ENCODE results near the gene OR2T11. TPM values are rescaled to one million over a fixed set of nuclear protein-coding genes. Genes with fewer than 3 reads are reported as not detected.

Gene OR2T11
- total RNA-seq, 1 donor from 2014 or later = not detected

DNA sequence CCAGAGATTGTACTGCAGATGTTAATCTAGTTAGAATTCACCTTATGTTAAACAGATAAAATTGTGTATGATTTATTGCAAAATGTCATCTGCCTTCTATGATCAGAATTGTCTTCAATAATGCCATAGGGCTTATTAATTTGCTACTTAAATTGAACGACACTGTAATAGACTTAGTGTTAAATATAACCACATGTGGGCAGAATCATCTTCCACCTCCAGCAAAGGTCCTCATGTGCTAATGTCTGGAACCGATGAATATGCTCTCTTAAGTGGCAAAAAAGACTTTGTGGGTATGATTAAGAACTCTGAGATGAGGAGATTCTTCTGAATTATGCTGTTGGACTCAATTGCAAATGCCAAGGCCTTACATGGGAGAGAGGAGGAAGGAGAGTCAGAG is 4.3 kb downstream of the OR2T11 start:
- H3K4me2 ChIP-seq (ENCODE audit: low read length) = no peak overlapping the region
- no peaks in the 10 kb centered on the region for H3K36me3 ChIP-seq (ENCODE audit: insufficient read depth, low read length)
- TF ChIP-seq, protein P1, sequence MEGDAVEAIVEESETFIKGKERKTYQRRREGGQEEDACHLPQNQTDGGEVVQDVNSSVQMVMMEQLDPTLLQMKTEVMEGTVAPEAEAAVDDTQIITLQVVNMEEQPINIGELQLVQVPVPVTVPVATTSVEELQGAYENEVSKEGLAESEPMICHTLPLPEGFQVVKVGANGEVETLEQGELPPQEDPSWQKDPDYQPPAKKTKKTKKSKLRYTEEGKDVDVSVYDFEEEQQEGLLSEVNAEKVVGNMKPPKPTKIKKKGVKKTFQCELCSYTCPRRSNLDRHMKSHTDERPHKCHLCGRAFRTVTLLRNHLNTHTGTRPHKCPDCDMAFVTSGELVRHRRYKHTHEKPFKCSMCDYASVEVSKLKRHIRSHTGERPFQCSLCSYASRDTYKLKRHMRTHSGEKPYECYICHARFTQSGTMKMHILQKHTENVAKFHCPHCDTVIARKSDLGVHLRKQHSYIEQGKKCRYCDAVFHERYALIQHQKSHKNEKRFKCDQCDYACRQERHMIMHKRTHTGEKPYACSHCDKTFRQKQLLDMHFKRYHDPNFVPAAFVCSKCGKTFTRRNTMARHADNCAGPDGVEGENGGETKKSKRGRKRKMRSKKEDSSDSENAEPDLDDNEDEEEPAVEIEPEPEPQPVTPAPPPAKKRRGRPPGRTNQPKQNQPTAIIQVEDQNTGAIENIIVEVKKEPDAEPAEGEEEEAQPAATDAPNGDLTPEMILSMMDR (IDR thresholded peaks at IDR 0.05; ENCODE audit: insufficient read depth, low read depth, low read length) = no peak
- TF ChIP-seq EZH2 (IDR thresholded peaks at IDR 0.05; ENCODE audit: insufficient read depth, low read length) = no peak
- H2AFZ ChIP-seq (ENCODE audit: low read depth, low read length) = no peak overlapping the region
- no peak overlapping the region for H3K27ac ChIP-seq (ENCODE audit: low read depth, low read length)
- H3K27me3 ChIP-seq (ENCODE audit: insufficient read depth, low read length) = no peaks in the 10 kb centered on the region
- Mint-ChIP-seq H3K36me3 (ENCODE audit: low read depth, unreplicated experiment) (no peaks in the 10 kb centered on the region), H3K4me1 (ENCODE audit: low read depth, unreplicated experiment) (no peaks in the 10 kb centered on the region), H3K27ac (ENCODE audit: unreplicated experiment) (no peak overlapping the region), H3K4me3 (ENCODE audit: unreplicated experiment) (no peak overlapping the region), H3K9me3 (ENCODE audit: unreplicated experiment) (peaks cover 4% of the 10 kb centered on the region), H3K27me3 (ENCODE audit: low read depth, unreplicated experiment) (no peaks in the 10 kb centered on the region)
- no peak overlapping the region for H3K9ac ChIP-seq (ENCODE audit: low read length)
- H3K4me1 ChIP-seq (ENCODE audit: insufficient read depth, low read length) = no peaks in the 10 kb centered on the region
- peaks cover 7% of the 10 kb centered on the region for H3K9me3 ChIP-seq (ENCODE audit: insufficient read depth, low read depth, low read length)
- H3K4me3 ChIP-seq (ENCODE audit: insufficient read depth, low read depth, low read length) = no peak overlapping the region
- H3K79me2 ChIP-seq (ENCODE audit: insufficient read depth, low read length) = no peaks in the 10 kb centered on the region
- no peaks in the 10 kb centered on the region for H4K20me1 ChIP-seq (ENCODE audit: insufficient read depth, low read length)
- DNase-seq (ENCODE audit: low read depth) (no peak), FAIRE-seq (no peak)

DNA sequence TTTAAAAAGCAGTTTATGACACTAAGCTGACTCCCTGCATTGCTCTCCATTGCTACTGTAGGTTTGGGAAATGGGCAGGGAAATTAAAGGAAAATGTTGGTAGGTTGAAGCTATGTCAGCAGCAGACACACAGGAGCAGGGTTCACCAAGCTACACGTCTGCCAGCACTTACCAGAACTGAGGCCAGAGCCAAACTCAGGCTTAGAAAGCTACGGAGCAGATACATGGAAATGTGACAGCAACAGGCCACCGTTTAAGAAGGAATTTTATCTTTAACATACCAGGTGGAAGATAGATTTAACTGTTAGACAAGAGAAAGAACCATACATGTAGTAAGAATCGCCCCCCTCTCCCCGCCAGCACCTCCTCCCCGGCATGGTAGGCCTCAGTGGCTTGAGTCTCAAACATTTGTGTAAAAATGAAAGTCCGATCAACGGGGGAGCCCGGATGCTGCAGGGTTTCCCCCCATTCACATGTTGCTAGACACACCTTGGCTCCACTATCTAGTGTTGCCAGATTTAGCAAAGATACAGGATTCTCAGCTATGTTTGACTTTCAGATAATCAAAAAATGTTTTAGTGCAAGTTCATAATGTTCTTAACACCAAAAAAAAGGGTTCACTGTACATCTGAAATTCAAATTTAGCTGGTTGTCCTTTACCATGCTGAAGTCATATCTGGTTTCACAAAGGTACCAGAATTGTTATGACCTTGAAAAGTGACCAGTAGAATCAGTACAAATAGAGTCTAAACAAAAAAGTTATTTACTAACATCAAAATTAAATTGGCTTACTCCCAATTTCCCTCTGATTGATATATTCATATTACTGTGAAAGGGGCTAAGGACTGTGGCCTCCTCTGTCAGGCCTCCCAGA is 6.7 kb downstream of the OR2T11 start:
- no peaks in the 10 kb centered on the region for H3K27me3 Mint-ChIP-seq (ENCODE audit: low read depth, unreplicated experiment)
- FAIRE-seq (no peak), DNase-seq (ENCODE audit: low read depth) (no peak)
- Histone ChIP-seq H3K4me1 (ENCODE audit: insufficient read depth, low read length) (no peaks in the 10 kb centered on the region), H2AFZ (ENCODE audit: low read depth, low read length) (no peak overlapping the region), H3K4me3 (ENCODE audit: insufficient read depth, low read depth, low read length) (no peak overlapping the region), H3K79me2 (ENCODE audit: insufficient read depth, low read length) (no peaks in the 10 kb centered on the region), H3K27me3 (ENCODE audit: insufficient read depth, low read length) (no peaks in the 10 kb centered on the region), H3K9ac (ENCODE audit: low read length) (no peak overlapping the region), H4K20me1 (ENCODE audit: insufficient read depth, low read length) (no peaks in the 10 kb centered on the region), H3K27ac (ENCODE audit: low read depth, low read length) (no peak overlapping the region), H3K9me3 (ENCODE audit: insufficient read depth, low read depth, low read length) (peaks cover 7% of the 10 kb centered on the region), H3K36me3 (ENCODE audit: insufficient read depth, low read length) (no peaks in the 10 kb centered on the region), H3K4me2 (ENCODE audit: low read length) (no peak overlapping the region)
- no peak overlapping the region for H3K27ac Mint-ChIP-seq (ENCODE audit: unreplicated experiment)
- H3K4me1 Mint-ChIP-seq (ENCODE audit: low read depth, unreplicated experiment) = no peaks in the 10 kb centered on the region
- no peaks in the 10 kb centered on the region for H3K36me3 Mint-ChIP-seq (ENCODE audit: low read depth, unreplicated experiment)
- peaks cover 4% of the 10 kb centered on the region for H3K9me3 Mint-ChIP-seq (ENCODE audit: unreplicated experiment)
- TF ChIP-seq EZH2 (IDR thresholded peaks at IDR 0.05; ENCODE audit: insufficient read depth, low read length) = no peak
- TF ChIP-seq, protein P1 (IDR thresholded peaks at IDR 0.05; ENCODE audit: insufficient read depth, low read depth, low read length) = no peak
- H3K4me3 Mint-ChIP-seq (ENCODE audit: unreplicated experiment) = no peak overlapping the region

DNA sequence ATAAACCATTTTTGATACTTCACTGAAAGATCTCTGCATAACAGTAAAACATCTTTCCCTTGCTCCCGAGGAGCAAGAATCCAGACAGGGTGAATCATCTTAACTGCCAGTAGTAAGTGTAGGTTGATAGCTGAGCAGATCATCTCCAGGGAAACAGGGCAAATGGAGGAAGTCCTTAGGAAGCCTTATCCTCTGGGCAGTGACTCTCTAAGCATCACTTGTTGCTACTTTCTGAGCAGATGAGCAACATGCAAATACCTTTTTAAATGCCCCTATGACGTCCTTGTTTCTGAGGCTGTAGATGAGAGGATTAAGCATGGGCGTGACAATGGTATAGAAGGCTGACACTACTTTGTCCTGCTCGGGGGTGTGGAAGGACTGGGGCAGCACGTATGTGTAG is 8.9 kb downstream of the OR2T11 start:
- no peaks in the 10 kb centered on the region for H3K27me3 ChIP-seq (ENCODE audit: insufficient read depth, low read length)
- H3K4me3 ChIP-seq (ENCODE audit: insufficient read depth, low read depth, low read length) = no peak overlapping the region
- no peaks in the 10 kb centered on the region for H3K36me3 Mint-ChIP-seq (ENCODE audit: low read depth, unreplicated experiment)
- H3K36me3 ChIP-seq (ENCODE audit: insufficient read depth, low read length) = no peaks in the 10 kb centered on the region
- no peaks in the 10 kb centered on the region for H3K27me3 Mint-ChIP-seq (ENCODE audit: low read depth, unreplicated experiment)
- H3K79me2 ChIP-seq (ENCODE audit: insufficient read depth, low read length) = no peaks in the 10 kb centered on the region
- TF ChIP-seq EZH2 (IDR thresholded peaks at IDR 0.05; ENCODE audit: insufficient read depth, low read length) = no peak
- TF ChIP-seq, protein P1 (IDR thresholded peaks at IDR 0.05; ENCODE audit: insufficient read depth, low read depth, low read length) = no peak
- no peak overlapping the region for H3K4me2 ChIP-seq (ENCODE audit: low read length)
- FAIRE-seq (no peak), DNase-seq (ENCODE audit: low read depth) (no peak)
- H2AFZ ChIP-seq (ENCODE audit: low read depth, low read length) = no peak overlapping the region
- H3K9me3 ChIP-seq (ENCODE audit: insufficient read depth, low read depth, low read length) = peaks cover 7% of the 10 kb centered on the region
- no peaks in the 10 kb centered on the region for H3K4me1 Mint-ChIP-seq (ENCODE audit: low read depth, unreplicated experiment)
- no peaks in the 10 kb centered on the region for H4K20me1 ChIP-seq (ENCODE audit: insufficient read depth, low read length)
- no peak overlapping the region for H3K27ac ChIP-seq (ENCODE audit: low read depth, low read length)
- peaks cover 6% of the 10 kb centered on the region for H3K9me3 Mint-ChIP-seq (ENCODE audit: unreplicated experiment)
- H3K4me3 Mint-ChIP-seq (ENCODE audit: unreplicated experiment) = no peak overlapping the region
- no peaks in the 10 kb centered on the region for H3K4me1 ChIP-seq (ENCODE audit: insufficient read depth, low read length)
- H3K27ac Mint-ChIP-seq (ENCODE audit: unreplicated experiment) = no peak overlapping the region
- H3K9ac ChIP-seq (ENCODE audit: low read length) = no peak overlapping the region

All from astrocyte (in vitro differentiated cells and primary cell).